Kidney epithelial cell (primary cell): ENCODE data around the gene TSPAN11. TPM values are rescaled to one million over a fixed set of nuclear protein-coding genes. Genes with fewer than 3 reads are reported as not detected.
"Not testable (repeated sequence)": the region's sequence is repeated elsewhere in the genome, so short reads cannot be mapped to it uniquely, and the experiment has no call there.

ENCODE experiments used
- DNase-seq: peaks from one replicate; pipeline ENCODE4 v3.0.0-alpha.2; 2010; ENCODE audit warnings: low read depth
- H3K27me3 ChIP-seq: 2 replicates; pipeline ENCODE4 v1.6.0; 2011; ENCODE audit warnings: low read length; ENCODE audit not compliant: control insufficient read depth, insufficient read depth
- H3K36me3 ChIP-seq: 2 replicates; pipeline ENCODE4 v1.5.1; 2011; ENCODE audit warnings: low read length; ENCODE audit not compliant: control insufficient read depth, insufficient read depth
- H3K4me3 ChIP-seq: 2 replicates; pipeline ENCODE4 v1.5.1; 2011; ENCODE audit warnings: low read depth, mild to moderate bottlenecking, control low read depth, low read length
- CTCF ChIP-seq: IDR thresholded peaks from 2 replicates; pipeline ENCODE4 v1.5.1; 2011; ENCODE audit warnings: mild to moderate bottlenecking, moderate library complexity, low read length, control low read depth, inconsistent platforms; ENCODE audit not compliant: insufficient read depth, poor library complexity, severe bottlenecking
- total RNA-seq: library from RNA; depleted of rRNA; stranded (reverse); fragments of >200 nt; gene quantifications from 2 replicates; pipeline ENCODE4 v1.2.3, GENCODE V29; 2015

TSPAN11 gene
- total RNA-seq, 1 donor from 2014 or later: 5.2 TPM

- TF ChIP-seq CTCF: no peak
- no peaks in the 10 kb centered on the region for H3K36me3 ChIP-seq
- no peak overlapping the region for H3K4me3 ChIP-seq
- no peaks in the 10 kb centered on the region for H3K27me3 ChIP-seq
- DNase-seq: no peak
These were observed 94.0 kb downstream of the TSPAN11 start for GRCh38 chr12:31020385-31021166.

GRCh38 chr12:31021181-31021580, 94.6 kb downstream of the TSPAN11 start:
- no peak for DNase-seq
- Histone ChIP-seq H3K36me3 (no peaks in the 10 kb centered on the region), H3K27me3 (no peaks in the 10 kb centered on the region), H3K4me3 (no peak overlapping the region)
- no peak for TF ChIP-seq CTCF

GRCh38 chr12:31021809-31022494, 95.4 kb downstream of the TSPAN11 start:
- no peak for TF ChIP-seq CTCF
- Histone ChIP-seq H3K36me3 (no peaks in the 10 kb centered on the region), H3K4me3 (no peak overlapping the region), H3K27me3 (no peaks in the 10 kb centered on the region)
- no peak for DNase-seq

- Histone ChIP-seq H3K4me3 (no peak overlapping the region), H3K27me3 (no peaks in the 10 kb centered on the region), H3K36me3 (no peaks in the 10 kb centered on the region)
- no peak for DNase-seq
- no peak for TF ChIP-seq CTCF
These were observed 96.8 kb downstream of the TSPAN11 start for GRCh38 chr12:31023271-31023724.

- Histone ChIP-seq H3K36me3 (no peaks in the 10 kb centered on the region), H3K27me3 (no peaks in the 10 kb centered on the region), H3K4me3 (no peak overlapping the region)
- no peak for TF ChIP-seq CTCF
- DNase-seq: no peak
These were observed 99.7 kb downstream of the TSPAN11 start for GRCh38 chr12:31026202-31026601.

GRCh38 chr12:31027006-31027405, 100.5 kb downstream of the TSPAN11 start:
- not testable (repeated sequence) for DNase-seq, H3K4me3 ChIP-seq, H3K27me3 ChIP-seq, H3K36me3 ChIP-seq
